Raji (cell line): ENCODE data around the gene SLC6A13.

Experiments
- POLR2A ChIP-seq: IDR thresholded peaks from 2 replicates; pipeline ENCODE4 v1.6.1; 2011; ENCODE audit warnings: low read depth, low read length, control low read depth; ENCODE audit not compliant: insufficient read depth

SLC6A13 gene

GRCh38 chr12:240566-240965 lies 22.1 kb downstream of the SLC6A13 start:
- no peak for TF ChIP-seq POLR2A

- no peak for TF ChIP-seq POLR2A
These were observed 23.8 kb downstream of the SLC6A13 start for GRCh38 chr12:238736-239398.

- TF ChIP-seq POLR2A = no peak
These were observed 24.5 kb downstream of the SLC6A13 start for GRCh38 chr12:238116-238515.

GRCh38 chr12:237026-237815 lies 25.4 kb downstream of the SLC6A13 start:
- TF ChIP-seq POLR2A = no peak

- TF ChIP-seq POLR2A = no peak
These were observed 26.2 kb downstream of the SLC6A13 start for GRCh38 chr12:236445-236844.

GRCh38 chr12:234891-235415 lies 27.7 kb downstream of the SLC6A13 start:
- TF ChIP-seq POLR2A = no peak

GRCh38 chr12:234019-234418 lies 28.6 kb downstream of the SLC6A13 start:
- TF ChIP-seq POLR2A = no peak

GRCh38 chr12:233615-233968 lies 29.0 kb downstream of the SLC6A13 start:
- no peak for TF ChIP-seq POLR2A

- TF ChIP-seq POLR2A = no peak
These were observed 29.7 kb downstream of the SLC6A13 start for GRCh38 chr12:232731-233614.

GRCh38 chr12:230925-231671 lies 31.5 kb downstream of the SLC6A13 start:
- TF ChIP-seq POLR2A = no peak

- no peak for TF ChIP-seq POLR2A
These were observed 33.0 kb downstream of the SLC6A13 start for GRCh38 chr12:229441-230191.

GRCh38 chr12:228846-229200 lies 33.8 kb downstream of the SLC6A13 start:
- no peak for TF ChIP-seq POLR2A

GRCh38 chr12:227923-228845 lies 34.5 kb downstream of the SLC6A13 start:
- TF ChIP-seq POLR2A = no peak

GRCh38 chr12:227286-227915 lies 35.2 kb downstream of the SLC6A13 start:
- no peak for TF ChIP-seq POLR2A
